ENCODE data around the gene SCT. TPM values are rescaled to one million over a fixed set of nuclear protein-coding genes. Genes with fewer than 3 reads are reported as not detected.

The SCT gene
- total and polyA plus RNA-seq, 2 of the 4 experiments (the other 2 are of a cell fraction) = not detected

GRCh38 chr11:630871-631270 lies 3.9 kb upstream of the SCT start:
- Histone ChIP-seq H2AK9ac (replicated peaks; ENCODE audit: low read depth, low read length, poor library complexity) (no peak overlapping the region), H3K4me3 (ENCODE audit: insufficient read depth, low read depth, low read length) (no peak overlapping the region), H2AFZ (replicated peaks; ENCODE audit: low read length, poor library complexity) (no peak overlapping the region), H3K27me3 (ENCODE audit: control insufficient read depth, insufficient read depth, low read length) (peaks cover 2% of the 10 kb centered on the region; the same call in 1 of the 2 replicates), H4K5ac (ENCODE audit: low read depth, low read length) (no peak overlapping the region), H3K56ac (ENCODE audit: extremely low read depth, insufficient read depth, low read length) (no peak overlapping the region), H3K18ac (ENCODE audit: low read depth, low read length) (no peak overlapping the region), H2BK15ac (ENCODE audit: low read depth, low read length) (no peak overlapping the region), H4K91ac (ENCODE audit: insufficient read depth, low read depth, low read length) (no peak overlapping the region), H3K4ac (ENCODE audit: low read depth, low read length) (no peak overlapping the region), H3K9me3 (ENCODE audit: control insufficient read depth, insufficient read depth, low read length) (no peaks in the 10 kb centered on the region), H2BK120ac (ENCODE audit: low read depth, low read length) (no peak overlapping the region), H3K4me1 (ENCODE audit: control insufficient read depth, insufficient read depth, low read length) (peaks cover 4% of the 10 kb centered on the region; the same call in 1 of the 2 replicates), H3K9me1 (ENCODE audit: insufficient read depth, low read length) (peaks cover 5% of the 10 kb centered on the region; the same call in 1 of the 2 replicates), H3K23ac (ENCODE audit: low read depth, low read length) (no peak overlapping the region), H2AK5ac (ENCODE audit: low read depth, low read length) (no peak overlapping the region), H3K79me1 (ENCODE audit: low read depth in 1 of 2, low read length in 2 of 2) (no peaks in the 10 kb centered on the region), H2BK5ac (ENCODE audit: low read depth, low read length, poor library complexity, severe bottlenecking) (no peak overlapping the region), H3K9ac (ENCODE audit: low read depth, low read length) (no peak overlapping the region), H3K36me3 (ENCODE audit: control insufficient read depth, insufficient read depth, low read length) (no peaks in the 10 kb centered on the region; the same call in none of the 2 replicates), H4K20me1 (ENCODE audit: insufficient read depth, low read length) (peaks cover 13% of the 10 kb centered on the region), H3K27ac (ENCODE audit: insufficient read depth, low read length) (no peak overlapping the region), H3K4me2 (ENCODE audit: low read depth, low read length) (no peak overlapping the region), H3K14ac (replicated peaks; ENCODE audit: low read depth, low read length) (no peak overlapping the region), H4K8ac (ENCODE audit: low read depth in 2 of 2, low read length in 2 of 2) (no peak overlapping the region), H2BK20ac (ENCODE audit: low read depth, low read length) (no peak overlapping the region)
- in situ Hi-C loops (cut with MboI; ENCODE audit: low sequenced_read_pairs) (no loop called here), dilution Hi-C loops (cut with HindIII; ENCODE audit: low sequenced_read_pairs, unreplicated experiment) (no loop called here), intact Hi-C loops (cut with micrococcal nuclease) (no loop called here)
- POLR2A ChIA-PET (ENCODE audit: unreplicated experiment) = no interaction called here
- CTCF ChIA-PET = no interaction called here
- 100% methylated on average over 1 of the region's 5 CpGs; no CpG with 5 or more reads in 1 of the 2 experiments for WGBS, 2 experiments (ENCODE audit: extremely low coverage in 2 of 2, insufficient read length in 1 of 2)
- DNase-seq (no peak), ATAC-seq (ENCODE audit: low read depth) (no peak)
- TF ChIP-seq, protein P1, sequence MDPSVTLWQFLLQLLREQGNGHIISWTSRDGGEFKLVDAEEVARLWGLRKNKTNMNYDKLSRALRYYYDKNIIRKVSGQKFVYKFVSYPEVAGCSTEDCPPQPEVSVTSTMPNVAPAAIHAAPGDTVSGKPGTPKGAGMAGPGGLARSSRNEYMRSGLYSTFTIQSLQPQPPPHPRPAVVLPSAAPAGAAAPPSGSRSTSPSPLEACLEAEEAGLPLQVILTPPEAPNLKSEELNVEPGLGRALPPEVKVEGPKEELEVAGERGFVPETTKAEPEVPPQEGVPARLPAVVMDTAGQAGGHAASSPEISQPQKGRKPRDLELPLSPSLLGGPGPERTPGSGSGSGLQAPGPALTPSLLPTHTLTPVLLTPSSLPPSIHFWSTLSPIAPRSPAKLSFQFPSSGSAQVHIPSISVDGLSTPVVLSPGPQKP (IDR thresholded peaks at IDR 0.05; ENCODE audit: borderline replicate concordance, low read depth, low read length) = no peak
- TF ChIP-seq MAZ (IDR thresholded peaks at IDR 0.05; ENCODE audit: borderline replicate concordance, low read depth, low read length) (no peak), MAFK (IDR thresholded peaks at IDR 0.05; ENCODE audit: low read depth, low read length) (no peak), CEBPB (IDR thresholded peaks at IDR 0.05; ENCODE audit: low read depth, low read length) (no peak), SMC3 (IDR thresholded peaks at IDR 0.05; ENCODE audit: low read depth, low read length) (no peak), USF2 (IDR thresholded peaks at IDR 0.05; ENCODE audit: low read depth, low read length) (no peak), MXI1 (IDR thresholded peaks at IDR 0.05; ENCODE audit: borderline replicate concordance, low read depth, low read length) (no peak), RCOR1 (IDR thresholded peaks at IDR 0.05; ENCODE audit: insufficient replicate concordance, low read length) (no peak), RFX5 (IDR thresholded peaks at IDR 0.05; ENCODE audit: low read depth, low read length) (no peak), CHD1 (IDR thresholded peaks at IDR 0.05; ENCODE audit: low read depth, low read length) (no peak), BHLHE40 (IDR thresholded peaks at IDR 0.05; ENCODE audit: low read depth, low read length) (no peak), NFE2L2 (IDR thresholded peaks at IDR 0.05; ENCODE audit: low read depth, low read length) (no peak), FOS (IDR thresholded peaks at IDR 0.05; ENCODE audit: low read depth, low read length) (no peak), POLR2A (IDR thresholded peaks at IDR 0.05; ENCODE audit: low read depth, low read length) (no peak), RAD21 (IDR thresholded peaks at IDR 0.05; ENCODE audit: low read length) (no peak)
- TF ChIP-seq, protein P2, sequence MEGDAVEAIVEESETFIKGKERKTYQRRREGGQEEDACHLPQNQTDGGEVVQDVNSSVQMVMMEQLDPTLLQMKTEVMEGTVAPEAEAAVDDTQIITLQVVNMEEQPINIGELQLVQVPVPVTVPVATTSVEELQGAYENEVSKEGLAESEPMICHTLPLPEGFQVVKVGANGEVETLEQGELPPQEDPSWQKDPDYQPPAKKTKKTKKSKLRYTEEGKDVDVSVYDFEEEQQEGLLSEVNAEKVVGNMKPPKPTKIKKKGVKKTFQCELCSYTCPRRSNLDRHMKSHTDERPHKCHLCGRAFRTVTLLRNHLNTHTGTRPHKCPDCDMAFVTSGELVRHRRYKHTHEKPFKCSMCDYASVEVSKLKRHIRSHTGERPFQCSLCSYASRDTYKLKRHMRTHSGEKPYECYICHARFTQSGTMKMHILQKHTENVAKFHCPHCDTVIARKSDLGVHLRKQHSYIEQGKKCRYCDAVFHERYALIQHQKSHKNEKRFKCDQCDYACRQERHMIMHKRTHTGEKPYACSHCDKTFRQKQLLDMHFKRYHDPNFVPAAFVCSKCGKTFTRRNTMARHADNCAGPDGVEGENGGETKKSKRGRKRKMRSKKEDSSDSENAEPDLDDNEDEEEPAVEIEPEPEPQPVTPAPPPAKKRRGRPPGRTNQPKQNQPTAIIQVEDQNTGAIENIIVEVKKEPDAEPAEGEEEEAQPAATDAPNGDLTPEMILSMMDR (conservative IDR thresholded peaks at IDR 0.05; ENCODE audit: low read depth, low read length) = no peak
- BruUV-seq (replicated peaks) = no TSS peak

Measured in IMR-90 (cell line).